Thymus (tissue), 11 donors: ENCODE data around the gene TASOR2. TPM values are rescaled to one million over a fixed set of nuclear protein-coding genes. Genes with fewer than 3 reads are reported as not detected.

Source experiments
- DNase-seq, 9 donors: peaks; one replicate each; pipeline ENCODE4 v3.0.0-alpha.2; 2013; ENCODE audit warnings: low spot score in 9 of 9, low read depth in 6 of 9, missing footprints in 1 of 9
- H3K27ac ChIP-seq, 2 donors: one replicate each; pipeline ENCODE4 v1.5.1; 2013; ENCODE audit warnings: control low read depth in 1 of 2, low read depth in 1 of 2, low read length in 1 of 2, mild to moderate bottlenecking in 1 of 2, moderate library complexity in 1 of 2
- H3K27me3 ChIP-seq, 2 donors: one replicate each; pipeline ENCODE4 v1.5.1; 2013; ENCODE audit warnings: low read length in 1 of 2; ENCODE audit not compliant: control insufficient read depth in 2 of 2, insufficient read depth in 1 of 2
- H3K36me3 ChIP-seq, 2 donors: one replicate each; pipeline ENCODE4 v1.5.1; 2013; ENCODE audit warnings: low read length in 1 of 2, mild to moderate bottlenecking in 1 of 2, moderate library complexity in 1 of 2; ENCODE audit not compliant: control insufficient read depth in 2 of 2, insufficient read depth in 2 of 2
- H3K4me1 ChIP-seq, 2 donors: one replicate each; pipeline ENCODE4 v1.5.1; 2013; ENCODE audit warnings: low read length in 2 of 2; ENCODE audit not compliant: control insufficient read depth in 2 of 2, insufficient read depth in 2 of 2
- H3K4me3 ChIP-seq, 2 donors: one replicate each; pipeline ENCODE4 v1.5.1; 2013; ENCODE audit warnings: low read length in 2 of 2, control low read depth in 1 of 2, mild to moderate bottlenecking in 1 of 2
- H3K9me3 ChIP-seq, 2 donors: one replicate each; pipeline ENCODE4 v1.5.1; 2013; ENCODE audit warnings: low read length in 1 of 2, mild to moderate bottlenecking in 1 of 2; ENCODE audit not compliant: control insufficient read depth in 2 of 2, insufficient read depth in 1 of 2
- WGBS: extraction: QIAGEN DNeasy Blood & Tissue Kit; methylation state at CpG from one replicate; pipeline ENCODE4 v1.1.7; 2013; 5-methylcytosine and 5-hydroxymethylcytosine counted together
- polyA plus RNA-seq: library from polyadenylated mRNA; stranded (reverse); fragments of 200-250 nt; gene quantifications from one replicate; pipeline ENCODE4 v1.2.3, GENCODE V29; 2013
- total RNA-seq: library from RNA; stranded (reverse); fragments of 120-200 nt; gene quantifications from one replicate; pipeline ENCODE4 v1.2.4, GENCODE V29; 2013
- donor health status: healthy.

TASOR2 gene
- total and polyA plus RNA-seq, 2 donors = 19.2 to 41.6 TPM

- no peak overlapping the region for H3K4me3 ChIP-seq
- DNase-seq = no peak
- no peak overlapping the region for H3K27ac ChIP-seq
- no peaks in the 10 kb centered on the region for H3K36me3 ChIP-seq
- no peaks in the 10 kb centered on the region for H3K27me3 ChIP-seq
- 94% methylated on average over 8 of the region's 8 CpGs for WGBS
- peaks cover 0 to 3% of the 10 kb centered on the region in 2 donors for H3K9me3 ChIP-seq
- H3K4me1 ChIP-seq = peaks cover 6 to 19% of the 10 kb centered on the region in 2 donors
Observed at GRCh38 chr10:5691786-5692185, 7.1 kb downstream of the TASOR2 start.

- Histone ChIP-seq H3K4me1 (peaks cover 6 to 19% of the 10 kb centered on the region in 2 donors), H3K36me3 (no peaks in the 10 kb centered on the region), H3K27ac (peak overlapping the region; percentile 44 to 56), H3K27me3 (no peaks in the 10 kb centered on the region), H3K9me3 (peaks cover 0 to 3% of the 10 kb centered on the region in 2 donors), H3K4me3 (peak overlapping the region; percentile 46 to 50)
- 11% methylated on average over 49 of the region's 49 CpGs for WGBS
- peak in 6 of 9 donors; percentile 32 to 76 (median 53) for DNase-seq
Observed at GRCh38 chr10:5692461-5693358, 8.1 kb downstream of the TASOR2 start.

GRCh38 chr10:5694573-5694972 lies 9.9 kb downstream of the TASOR2 start:
- Histone ChIP-seq H3K4me3 (no peak overlapping the region), H3K27me3 (no peaks in the 10 kb centered on the region), H3K27ac (no peak overlapping the region), H3K36me3 (no peaks in the 10 kb centered on the region), H3K9me3 (peaks cover 0 to 3% of the 10 kb centered on the region in 2 donors), H3K4me1 (peaks cover 6 to 19% of the 10 kb centered on the region in 2 donors)
- no peak for DNase-seq
- 44% methylated on average over 1 of the region's 1 CpG for WGBS

- 98% methylated on average over 2 of the region's 2 CpGs for WGBS
- H3K36me3 ChIP-seq = no peaks in the 10 kb centered on the region
- no peak for DNase-seq
- H3K4me3 ChIP-seq = no peak overlapping the region
- no peaks in the 10 kb centered on the region for H3K27me3 ChIP-seq
- H3K9me3 ChIP-seq = peaks cover 0 to 2% of the 10 kb centered on the region in 2 donors
- no peak overlapping the region for H3K27ac ChIP-seq
- H3K4me1 ChIP-seq = peaks cover 6 to 11% of the 10 kb centered on the region in 2 donors
Observed at GRCh38 chr10:5697342-5697741, 12.7 kb downstream of the TASOR2 start.

GRCh38 chr10:5698062-5698461 lies 13.4 kb downstream of the TASOR2 start:
- no peaks in the 10 kb centered on the region for H3K9me3 ChIP-seq
- no peaks in the 10 kb centered on the region for H3K27me3 ChIP-seq
- H3K36me3 ChIP-seq = no peaks in the 10 kb centered on the region
- no peak overlapping the region for H3K27ac ChIP-seq
- 100% methylated on average over 1 of the region's 1 CpG for WGBS
- H3K4me1 ChIP-seq = peaks cover 2 to 5% of the 10 kb centered on the region in 2 donors
- no peak for DNase-seq
- H3K4me3 ChIP-seq = no peak overlapping the region

- no peak overlapping the region for H3K4me3 ChIP-seq
- H3K27me3 ChIP-seq = no peaks in the 10 kb centered on the region
- H3K27ac ChIP-seq = no peak overlapping the region
- no peak for DNase-seq
- H3K4me1 ChIP-seq = no peaks in the 10 kb centered on the region
- H3K36me3 ChIP-seq = no peaks in the 10 kb centered on the region
- no peaks in the 10 kb centered on the region for H3K9me3 ChIP-seq
Observed at GRCh38 chr10:5708356-5708755, 23.7 kb downstream of the TASOR2 start.

- Histone ChIP-seq H3K27me3 (no peaks in the 10 kb centered on the region), H3K36me3 (no peaks in the 10 kb centered on the region), H3K9me3 (no peaks in the 10 kb centered on the region), H3K4me1 (no peaks in the 10 kb centered on the region), H3K27ac (no peak overlapping the region), H3K4me3 (no peak overlapping the region)
- DNase-seq = no peak
- 89% methylated on average over 2 of the region's 2 CpGs for WGBS
Observed at GRCh38 chr10:5709865-5710264, 25.2 kb downstream of the TASOR2 start.

GRCh38 chr10:5710859-5711258 lies 26.2 kb downstream of the TASOR2 start:
- 16% methylated on average over 1 of the region's 1 CpG for whole genome bisulfite sequencing
- no peaks in the 10 kb centered on the region for H3K9me3 ChIP-seq
- no peak overlapping the region for H3K4me3 ChIP-seq
- H3K27me3 ChIP-seq = no peaks in the 10 kb centered on the region
- no peaks in the 10 kb centered on the region for H3K4me1 ChIP-seq
- no peak for DNase-seq
- H3K36me3 ChIP-seq = no peaks in the 10 kb centered on the region
- H3K27ac ChIP-seq = no peak overlapping the region

GRCh38 chr10:5711642-5712041 lies 27.0 kb downstream of the TASOR2 start:
- no peak overlapping the region for H3K27ac ChIP-seq
- H3K9me3 ChIP-seq = no peaks in the 10 kb centered on the region
- WGBS = 83% methylated on average over 4 of the region's 4 CpGs
- H3K36me3 ChIP-seq = no peaks in the 10 kb centered on the region
- H3K4me3 ChIP-seq = no peak overlapping the region
- DNase-seq = no peak
- H3K27me3 ChIP-seq = no peaks in the 10 kb centered on the region
- no peaks in the 10 kb centered on the region for H3K4me1 ChIP-seq
